ENCODE measurements around the gene KRT1.

DNA sequence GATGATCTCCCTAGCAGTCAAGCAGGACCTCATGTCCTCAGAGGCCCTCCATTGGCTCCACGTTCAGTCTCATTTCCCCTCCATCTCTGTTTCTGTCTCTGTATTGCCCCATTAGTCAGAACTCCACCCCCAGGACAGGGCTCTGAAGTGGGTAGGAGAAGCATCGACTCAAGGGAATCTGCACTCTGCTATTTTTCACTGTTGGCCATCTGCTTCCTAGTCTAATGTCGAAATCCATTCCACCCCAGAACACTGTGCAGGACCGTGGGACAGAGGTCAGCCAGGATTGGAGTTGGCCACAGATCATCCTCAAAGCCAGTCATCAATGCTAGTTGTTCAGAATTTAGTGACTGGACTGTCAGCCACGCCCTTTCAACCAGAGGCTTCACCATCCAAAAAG lies 13.1 kb upstream of the KRT1 start:
- TF ChIP-seq, protein P1, sequence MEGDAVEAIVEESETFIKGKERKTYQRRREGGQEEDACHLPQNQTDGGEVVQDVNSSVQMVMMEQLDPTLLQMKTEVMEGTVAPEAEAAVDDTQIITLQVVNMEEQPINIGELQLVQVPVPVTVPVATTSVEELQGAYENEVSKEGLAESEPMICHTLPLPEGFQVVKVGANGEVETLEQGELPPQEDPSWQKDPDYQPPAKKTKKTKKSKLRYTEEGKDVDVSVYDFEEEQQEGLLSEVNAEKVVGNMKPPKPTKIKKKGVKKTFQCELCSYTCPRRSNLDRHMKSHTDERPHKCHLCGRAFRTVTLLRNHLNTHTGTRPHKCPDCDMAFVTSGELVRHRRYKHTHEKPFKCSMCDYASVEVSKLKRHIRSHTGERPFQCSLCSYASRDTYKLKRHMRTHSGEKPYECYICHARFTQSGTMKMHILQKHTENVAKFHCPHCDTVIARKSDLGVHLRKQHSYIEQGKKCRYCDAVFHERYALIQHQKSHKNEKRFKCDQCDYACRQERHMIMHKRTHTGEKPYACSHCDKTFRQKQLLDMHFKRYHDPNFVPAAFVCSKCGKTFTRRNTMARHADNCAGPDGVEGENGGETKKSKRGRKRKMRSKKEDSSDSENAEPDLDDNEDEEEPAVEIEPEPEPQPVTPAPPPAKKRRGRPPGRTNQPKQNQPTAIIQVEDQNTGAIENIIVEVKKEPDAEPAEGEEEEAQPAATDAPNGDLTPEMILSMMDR (IDR thresholded peaks at IDR 0.05) = no peak
- no peak for TF ChIP-seq POLR2AphosphoS5 (IDR thresholded peaks at IDR 0.05)
- no peak for TF ChIP-seq POLR2A (IDR thresholded peaks at IDR 0.05)
